ENCODE measurements around the gene CDH23. TPM values are rescaled to one million over a fixed set of nuclear protein-coding genes. Genes with fewer than 3 reads are reported as not detected.

CDH23 gene
- total RNA-seq, 1 experiment from 2014 or later: 0.06 TPM

- no peak for DNase-seq (ENCODE audit: low read depth)
Measured at GRCh38 chr10:71439670-71440425, 43.1 kb downstream of the CDH23 start.

- DNase-seq (ENCODE audit: low read depth): no peak
Measured at GRCh38 chr10:71440506-71441035, 43.9 kb downstream of the CDH23 start.

GRCh38 chr10:71442000-71442399 lies 45.3 kb downstream of the CDH23 start:
- DNase-seq (ENCODE audit: low read depth): no peak

- DNase-seq (ENCODE audit: low read depth): no peak
Measured at GRCh38 chr10:71442859-71443570, 46.3 kb downstream of the CDH23 start.

GRCh38 chr10:71443676-71444075 lies 47.0 kb downstream of the CDH23 start:
- DNase-seq (ENCODE audit: low read depth): no peak

- DNase-seq (ENCODE audit: low read depth): no peak
Measured at GRCh38 chr10:71444284-71445054, 47.7 kb downstream of the CDH23 start.

- no peak for DNase-seq (ENCODE audit: low read depth)
Measured at GRCh38 chr10:71447676-71448075, 51.0 kb downstream of the CDH23 start.

GRCh38 chr10:71448146-71448545 lies 51.4 kb downstream of the CDH23 start:
- DNase-seq (ENCODE audit: low read depth): no peak

GRCh38 chr10:71449026-71449425 lies 52.3 kb downstream of the CDH23 start:
- no peak for DNase-seq (ENCODE audit: low read depth)

- DNase-seq (ENCODE audit: low read depth): no peak
Measured at GRCh38 chr10:71451754-71452153, 55.0 kb downstream of the CDH23 start.

- DNase-seq (ENCODE audit: low read depth): no peak
Measured at GRCh38 chr10:71453186-71453585, 56.5 kb downstream of the CDH23 start.

- no peak for DNase-seq (ENCODE audit: low read depth)
Measured at GRCh38 chr10:71454347-71454746, 57.6 kb downstream of the CDH23 start.

- no peak for DNase-seq (ENCODE audit: low read depth)
Measured at GRCh38 chr10:71455035-71455434, 58.3 kb downstream of the CDH23 start.

- no peak for DNase-seq (ENCODE audit: low read depth)
Measured at GRCh38 chr10:71456631-71457030, 59.9 kb downstream of the CDH23 start.

- no peak for DNase-seq (ENCODE audit: low read depth)
Measured at GRCh38 chr10:71457908-71458307, 61.2 kb downstream of the CDH23 start.

GRCh38 chr10:71458387-71458786 lies 61.7 kb downstream of the CDH23 start:
- no peak for DNase-seq (ENCODE audit: low read depth)

- no peak for DNase-seq (ENCODE audit: low read depth)
Measured at GRCh38 chr10:71459513-71459912, 62.8 kb downstream of the CDH23 start.

- no peak for DNase-seq (ENCODE audit: low read depth)
Measured at GRCh38 chr10:71460615-71461014, 63.9 kb downstream of the CDH23 start.

- no peak for DNase-seq (ENCODE audit: low read depth)
Measured at GRCh38 chr10:71461457-71461856, 64.7 kb downstream of the CDH23 start.

- DNase-seq (ENCODE audit: low read depth): no peak
Measured at GRCh38 chr10:71462062-71462935, 65.6 kb downstream of the CDH23 start.

GRCh38 chr10:71463111-71463510 lies 66.4 kb downstream of the CDH23 start:
- DNase-seq (ENCODE audit: low read depth): no peak
